Muscle of back (tissue), 13 donors: Measurements from ENCODE around the gene ZNF407. TPM values are rescaled to one million over a fixed set of nuclear protein-coding genes. Genes with fewer than 3 reads are reported as not detected.
A peak's percentile ranks its signal among the peaks of the same experiment; 100 is the strongest.
"Not testable (repeated sequence)": the region's sequence is repeated elsewhere in the genome, so short reads cannot be mapped to it uniquely, and the experiment has no call there.

Source experiments
- DNase-seq, 3 donors: peaks; one replicate each; pipeline versions ENCODE4 v3.0.0 to v3.0.0-alpha.2; 2013
- long read RNA-seq, 9 donors: transcript quantifications; one replicate each; lab custom pipeline, GENCODE V29; 2026
- polyA plus RNA-seq, 10 donors: library from polyadenylated mRNA; unstranded; fragments of 120-200 nt; gene quantifications; one replicate each; pipeline ENCODE4 v1.2.1, GENCODE V29; 2013; ENCODE audit not compliant: insufficient read length in 10 of 10

Gene ZNF407
- polyA plus RNA-seq, result 1 to 10 TPM; 4.8 to 7.5 (median 6.0) TPM
- long read RNA-seq, donor 1, full-length matches to known transcripts, result 5 of 5 reads
- long read RNA-seq, donor 1, partial matches to known transcripts, result 0 of 5 reads
- long read RNA-seq, donor 1, other reads (novel, unspliced or antisense), result 0 of 5 reads
- long read RNA-seq, donor 2, full-length matches to known transcripts, result 8 of 8 reads
- long read RNA-seq, donor 2, partial matches to known transcripts, result 0 of 8 reads
- long read RNA-seq, donor 2, other reads (novel, unspliced or antisense), result 0 of 8 reads
- long read RNA-seq, donor 3, result 0 reads
- long read RNA-seq, donor 4, full-length matches to known transcripts, result 3 of 3 reads
- long read RNA-seq, donor 4, partial matches to known transcripts, result 0 of 3 reads
- long read RNA-seq, donor 4, other reads (novel, unspliced or antisense), result 0 of 3 reads
- long read RNA-seq, donor 5, full-length matches to known transcripts, result 5 of 5 reads
- long read RNA-seq, donor 5, partial matches to known transcripts, result 0 of 5 reads
- long read RNA-seq, donor 5, other reads (novel, unspliced or antisense), result 0 of 5 reads
- long read RNA-seq, donor 6, full-length matches to known transcripts, result 8 of 8 reads
- long read RNA-seq, donor 6, partial matches to known transcripts, result 0 of 8 reads
- long read RNA-seq, donor 6, other reads (novel, unspliced or antisense), result 0 of 8 reads
- long read RNA-seq, donor 7, full-length matches to known transcripts, result 4 of 4 reads
- long read RNA-seq, donor 7, partial matches to known transcripts, result 0 of 4 reads
- long read RNA-seq, donor 7, other reads (novel, unspliced or antisense), result 0 of 4 reads
- long read RNA-seq, donor 8, full-length matches to known transcripts, result 7 of 7 reads
- long read RNA-seq, donor 8, partial matches to known transcripts, result 0 of 7 reads
- long read RNA-seq, donor 8, other reads (novel, unspliced or antisense), result 0 of 7 reads
- long read RNA-seq, donor 9, full-length matches to known transcripts, result 2 of 2 reads
- long read RNA-seq, donor 9, partial matches to known transcripts, result 0 of 2 reads
- long read RNA-seq, donor 9, other reads (novel, unspliced or antisense), result 0 of 2 reads

- peak; percentile 95 to 98 (median 96) for DNase-seq
Measured at GRCh38 chr18:74597662-74598349, at the start of gene ZNF407. Gene ZNF407 (plus strand): TSS chr18:74597870. CDS start chr18:74631020, 33,150 bp downstream.

- DNase-seq, result no peak
Measured at GRCh38 chr18:74549591-74550104, 48.0 kb upstream of the ZNF407 start.

GRCh38 chr18:74550886-74551285 is 46.8 kb upstream of the ZNF407 start:
- no peak for DNase-seq

- DNase-seq, result peak in 2 of 3 donors; percentile 2 to 17
Measured at GRCh38 chr18:74551452-74551851, 46.2 kb upstream of the ZNF407 start.

- DNase-seq, result peak; percentile 76 to 93 (median 88)
Measured at GRCh38 chr18:74551936-74552555, 45.6 kb upstream of the ZNF407 start.

GRCh38 chr18:74556126-74556525 is 41.5 kb upstream of the ZNF407 start:
- DNase-seq, result no peak

GRCh38 chr18:74558096-74558495 is 39.6 kb upstream of the ZNF407 start:
- DNase-seq, result no peak

- no peak for DNase-seq
Measured at GRCh38 chr18:74562131-74562730, 35.4 kb upstream of the ZNF407 start.

- no peak for DNase-seq
Measured at GRCh38 chr18:74562775-74563174, 34.9 kb upstream of the ZNF407 start.

GRCh38 chr18:74563999-74564398 is 33.7 kb upstream of the ZNF407 start:
- DNase-seq, result no peak

- DNase-seq, result not testable (repeated sequence)
Measured at GRCh38 chr18:74565164-74565563, 32.5 kb upstream of the ZNF407 start.

GRCh38 chr18:74565993-74566392 is 31.7 kb upstream of the ZNF407 start:
- not testable (repeated sequence) for DNase-seq

- no peak for DNase-seq
Measured at GRCh38 chr18:74567822-74568221, 29.8 kb upstream of the ZNF407 start.

- DNase-seq, result no peak
Measured at GRCh38 chr18:74569401-74569800, 28.3 kb upstream of the ZNF407 start.

GRCh38 chr18:74570266-74570665 is 27.4 kb upstream of the ZNF407 start:
- no peak for DNase-seq

GRCh38 chr18:74571895-74572680 is 25.6 kb upstream of the ZNF407 start:
- DNase-seq, result no peak

GRCh38 chr18:74573053-74573452 is 24.6 kb upstream of the ZNF407 start:
- DNase-seq, result no peak

- DNase-seq, result no peak
Measured at GRCh38 chr18:74574916-74575315, 22.8 kb upstream of the ZNF407 start.

- no peak for DNase-seq
Measured at GRCh38 chr18:74577019-74577418, 20.7 kb upstream of the ZNF407 start.
